Measurements from ENCODE around the gene PARVG.

DNA sequence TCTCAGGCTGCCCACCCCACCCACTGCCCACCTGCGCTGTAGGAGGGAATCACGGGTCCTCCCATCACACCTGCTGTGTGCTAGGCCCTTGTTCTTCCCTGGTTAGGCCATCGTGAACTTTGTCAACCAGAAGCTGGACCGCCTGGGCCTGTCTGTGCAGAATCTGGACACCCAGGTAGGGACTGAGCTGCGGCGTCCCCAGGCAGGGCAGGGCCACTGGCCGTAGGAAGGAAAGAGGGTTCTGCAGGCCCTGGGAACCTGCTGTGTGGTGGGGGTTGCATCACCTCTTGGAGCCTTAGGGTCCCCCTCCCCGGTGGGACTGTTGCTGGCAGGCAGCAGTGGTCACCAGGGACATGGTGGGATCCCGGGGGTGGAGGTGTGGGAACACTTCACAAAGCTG is 15.5 kb downstream of the PARVG start:
- TF ChIP-seq, protein P1, sequence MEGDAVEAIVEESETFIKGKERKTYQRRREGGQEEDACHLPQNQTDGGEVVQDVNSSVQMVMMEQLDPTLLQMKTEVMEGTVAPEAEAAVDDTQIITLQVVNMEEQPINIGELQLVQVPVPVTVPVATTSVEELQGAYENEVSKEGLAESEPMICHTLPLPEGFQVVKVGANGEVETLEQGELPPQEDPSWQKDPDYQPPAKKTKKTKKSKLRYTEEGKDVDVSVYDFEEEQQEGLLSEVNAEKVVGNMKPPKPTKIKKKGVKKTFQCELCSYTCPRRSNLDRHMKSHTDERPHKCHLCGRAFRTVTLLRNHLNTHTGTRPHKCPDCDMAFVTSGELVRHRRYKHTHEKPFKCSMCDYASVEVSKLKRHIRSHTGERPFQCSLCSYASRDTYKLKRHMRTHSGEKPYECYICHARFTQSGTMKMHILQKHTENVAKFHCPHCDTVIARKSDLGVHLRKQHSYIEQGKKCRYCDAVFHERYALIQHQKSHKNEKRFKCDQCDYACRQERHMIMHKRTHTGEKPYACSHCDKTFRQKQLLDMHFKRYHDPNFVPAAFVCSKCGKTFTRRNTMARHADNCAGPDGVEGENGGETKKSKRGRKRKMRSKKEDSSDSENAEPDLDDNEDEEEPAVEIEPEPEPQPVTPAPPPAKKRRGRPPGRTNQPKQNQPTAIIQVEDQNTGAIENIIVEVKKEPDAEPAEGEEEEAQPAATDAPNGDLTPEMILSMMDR (IDR thresholded peaks at IDR 0.05; ENCODE audit: insufficient read depth, low read depth, low read length) = no peak
- TF ChIP-seq EZH2 (IDR thresholded peaks at IDR 0.05; ENCODE audit: insufficient read depth, low read length) = no peak
